GM12801 (cell line): Measurements from ENCODE around the gene KCNQ1OT1.

Experiments
- TF ChIP-seq, protein P1 (sequence below): IDR thresholded peaks from one replicate; pipeline ENCODE4 v1.5.1; 2011; ENCODE audit warnings: control low read depth; ENCODE audit not compliant: insufficient read length; ENCODE audit errors: extremely low read depth

KCNQ1OT1 gene

DNA sequence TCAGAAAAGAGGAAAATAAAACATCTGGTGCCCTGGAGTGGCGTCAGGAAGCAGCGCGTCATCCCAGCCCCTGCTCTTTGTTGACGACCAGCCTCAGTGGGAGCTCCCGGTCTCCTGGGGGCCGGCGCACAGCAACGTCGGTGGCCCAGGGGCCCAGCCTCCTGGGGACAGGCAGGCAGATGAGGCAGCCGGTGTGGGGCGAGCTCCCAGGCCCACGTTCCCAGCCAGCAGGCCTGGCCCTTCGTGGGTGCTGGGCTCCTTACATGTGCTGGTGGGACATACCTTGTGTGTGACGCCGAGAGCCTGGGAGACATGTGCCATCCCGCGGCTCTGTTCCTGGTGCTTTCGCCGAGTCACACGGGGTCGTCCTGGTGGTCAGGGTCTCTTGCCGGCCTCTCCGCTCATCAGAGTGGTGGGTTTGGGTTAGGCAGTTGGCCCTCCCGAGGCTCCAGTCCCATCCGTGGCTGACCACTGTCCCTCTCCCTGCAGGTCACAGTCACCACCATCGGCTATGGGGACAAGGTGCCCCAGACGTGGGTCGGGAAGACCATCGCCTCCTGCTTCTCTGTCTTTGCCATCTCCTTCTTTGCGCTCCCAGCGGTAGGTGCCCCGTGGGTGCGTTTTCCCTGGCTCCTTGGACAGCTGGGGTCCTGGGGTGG lies 116.7 kb downstream of the KCNQ1OT1 start:
- TF ChIP-seq, protein P1, sequence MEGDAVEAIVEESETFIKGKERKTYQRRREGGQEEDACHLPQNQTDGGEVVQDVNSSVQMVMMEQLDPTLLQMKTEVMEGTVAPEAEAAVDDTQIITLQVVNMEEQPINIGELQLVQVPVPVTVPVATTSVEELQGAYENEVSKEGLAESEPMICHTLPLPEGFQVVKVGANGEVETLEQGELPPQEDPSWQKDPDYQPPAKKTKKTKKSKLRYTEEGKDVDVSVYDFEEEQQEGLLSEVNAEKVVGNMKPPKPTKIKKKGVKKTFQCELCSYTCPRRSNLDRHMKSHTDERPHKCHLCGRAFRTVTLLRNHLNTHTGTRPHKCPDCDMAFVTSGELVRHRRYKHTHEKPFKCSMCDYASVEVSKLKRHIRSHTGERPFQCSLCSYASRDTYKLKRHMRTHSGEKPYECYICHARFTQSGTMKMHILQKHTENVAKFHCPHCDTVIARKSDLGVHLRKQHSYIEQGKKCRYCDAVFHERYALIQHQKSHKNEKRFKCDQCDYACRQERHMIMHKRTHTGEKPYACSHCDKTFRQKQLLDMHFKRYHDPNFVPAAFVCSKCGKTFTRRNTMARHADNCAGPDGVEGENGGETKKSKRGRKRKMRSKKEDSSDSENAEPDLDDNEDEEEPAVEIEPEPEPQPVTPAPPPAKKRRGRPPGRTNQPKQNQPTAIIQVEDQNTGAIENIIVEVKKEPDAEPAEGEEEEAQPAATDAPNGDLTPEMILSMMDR: no peak

- TF ChIP-seq, protein P1: no peak
These were observed 117.3 kb downstream of the KCNQ1OT1 start for GRCh38 chr11:2582351-2582945.

GRCh38 chr11:2581931-2582350 lies 117.9 kb downstream of the KCNQ1OT1 start:
- TF ChIP-seq, protein P1: no peak

GRCh38 chr11:2581151-2581930 lies 118.5 kb downstream of the KCNQ1OT1 start:
- TF ChIP-seq, protein P1: no peak

GRCh38 chr11:2580571-2581001 lies 119.2 kb downstream of the KCNQ1OT1 start:
- TF ChIP-seq, protein P1: no peak

- TF ChIP-seq, protein P1: no peak
These were observed 119.8 kb downstream of the KCNQ1OT1 start for GRCh38 chr11:2580061-2580421.

GRCh38 chr11:2579315-2580060 lies 120.3 kb downstream of the KCNQ1OT1 start:
- TF ChIP-seq, protein P1: no peak
